Ishikawa (cell line): ENCODE results near the gene SERPINE3.

ENCODE experiments used
- CEBPB ChIP-seq: IDR thresholded peaks from 2 replicates; pipeline ENCODE4 v1.6.1; 2012
- CREB1 ChIP-seq: IDR thresholded peaks from 2 replicates; pipeline ENCODE4 v1.6.1; 2012; ENCODE audit warnings: low read depth
- EGR1 ChIP-seq: IDR thresholded peaks from 2 replicates; pipeline ENCODE4 v1.6.1; 2012
- EP300 ChIP-seq: IDR thresholded peaks from 2 replicates; pipeline ENCODE4 v1.6.1; 2012; ENCODE audit warnings: borderline replicate concordance
- RAD21 ChIP-seq: IDR thresholded peaks from 2 replicates; pipeline ENCODE4 v1.6.1; 2012; ENCODE audit warnings: low read depth
- TF ChIP-seq, protein P1 (sequence below): IDR thresholded peaks from 2 replicates; pipeline ENCODE4 v1.6.1; 2012; ENCODE audit warnings: low read depth, mild to moderate bottlenecking

DNA sequence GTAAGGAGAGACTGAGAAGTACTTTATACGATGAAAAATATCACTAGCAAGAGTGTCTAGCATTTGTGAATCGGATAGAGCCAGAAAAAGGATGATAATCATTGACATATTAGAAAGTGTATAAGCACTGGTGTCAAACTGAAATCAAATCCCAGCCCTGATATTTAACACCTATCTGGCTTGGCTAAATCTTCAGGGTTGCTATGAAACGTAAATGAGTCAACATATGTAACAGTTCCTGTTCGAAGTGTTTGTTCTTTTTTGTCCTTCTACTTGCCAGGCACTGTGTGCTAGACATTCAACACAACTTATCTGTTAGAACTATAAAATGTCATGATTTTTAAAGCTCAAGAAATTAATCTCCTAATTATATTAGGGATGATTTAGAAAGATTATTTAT lies 40.8 kb downstream of the SERPINE3 start:
- TF ChIP-seq CEBPB: no peak
- no peak for TF ChIP-seq CREB1
- TF ChIP-seq EP300: no peak
- TF ChIP-seq EGR1: no peak
- no peak for TF ChIP-seq RAD21
- TF ChIP-seq, protein P1, sequence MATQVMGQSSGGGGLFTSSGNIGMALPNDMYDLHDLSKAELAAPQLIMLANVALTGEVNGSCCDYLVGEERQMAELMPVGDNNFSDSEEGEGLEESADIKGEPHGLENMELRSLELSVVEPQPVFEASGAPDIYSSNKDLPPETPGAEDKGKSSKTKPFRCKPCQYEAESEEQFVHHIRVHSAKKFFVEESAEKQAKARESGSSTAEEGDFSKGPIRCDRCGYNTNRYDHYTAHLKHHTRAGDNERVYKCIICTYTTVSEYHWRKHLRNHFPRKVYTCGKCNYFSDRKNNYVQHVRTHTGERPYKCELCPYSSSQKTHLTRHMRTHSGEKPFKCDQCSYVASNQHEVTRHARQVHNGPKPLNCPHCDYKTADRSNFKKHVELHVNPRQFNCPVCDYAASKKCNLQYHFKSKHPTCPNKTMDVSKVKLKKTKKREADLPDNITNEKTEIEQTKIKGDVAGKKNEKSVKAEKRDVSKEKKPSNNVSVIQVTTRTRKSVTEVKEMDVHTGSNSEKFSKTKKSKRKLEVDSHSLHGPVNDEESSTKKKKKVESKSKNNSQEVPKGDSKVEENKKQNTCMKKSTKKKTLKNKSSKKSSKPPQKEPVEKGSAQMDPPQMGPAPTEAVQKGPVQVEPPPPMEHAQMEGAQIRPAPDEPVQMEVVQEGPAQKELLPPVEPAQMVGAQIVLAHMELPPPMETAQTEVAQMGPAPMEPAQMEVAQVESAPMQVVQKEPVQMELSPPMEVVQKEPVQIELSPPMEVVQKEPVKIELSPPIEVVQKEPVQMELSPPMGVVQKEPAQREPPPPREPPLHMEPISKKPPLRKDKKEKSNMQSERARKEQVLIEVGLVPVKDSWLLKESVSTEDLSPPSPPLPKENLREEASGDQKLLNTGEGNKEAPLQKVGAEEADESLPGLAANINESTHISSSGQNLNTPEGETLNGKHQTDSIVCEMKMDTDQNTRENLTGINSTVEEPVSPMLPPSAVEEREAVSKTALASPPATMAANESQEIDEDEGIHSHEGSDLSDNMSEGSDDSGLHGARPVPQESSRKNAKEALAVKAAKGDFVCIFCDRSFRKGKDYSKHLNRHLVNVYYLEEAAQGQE: no peak
